WTC11 (cell line): ENCODE measurements around the gene PNMT.

Experiments
- CTCF ChIP-seq: fragments of 200-600 bp; IDR thresholded peaks from 2 replicates; pipeline ENCODE4 v1.8.0; 2022; ENCODE audit warnings: antibody characterized with exemption
- ETV6 ChIP-seq: sonication (generic); formaldehyde crosslinking; IDR thresholded peaks from 2 replicates; pipeline ENCODE4 v1.8.1; 2022; ENCODE audit warnings: mild to moderate bottlenecking, missing genetic modification reagents
- FOXP1 ChIP-seq: sonication (generic); formaldehyde crosslinking; IDR thresholded peaks from 2 replicates; pipeline ENCODE4 v1.8.0; 2022; ENCODE audit warnings: missing genetic modification reagents, mild to moderate bottlenecking, moderate library complexity, borderline replicate concordance
- NFYB ChIP-seq: sonication (generic); formaldehyde crosslinking; conservative IDR thresholded peaks from 2 replicates; pipeline ENCODE4 v1.8.0; 2022; ENCODE audit warnings: low read depth, missing genetic modification reagents

- peak; percentile 84 for TF ChIP-seq ETV6
- TF ChIP-seq NFYB, result no peak
- peak; percentile 53 for TF ChIP-seq FOXP1 (CRISPR knock-in tag)
- TF ChIP-seq CTCF, result peak; percentile 26; the same call in 1 of the 2 replicates
These were observed at the start of gene PNMT for GRCh38 chr17:39667945-39668924.
